ENCODE data around the gene RNU6-9.

- TF ChIP-seq CTCF (IDR thresholded peaks at IDR 0.05) (no peak), POLR2A (IDR thresholded peaks at IDR 0.05) (no peak)
These were observed 4.5 kb upstream of the RNU6-9 start for GRCh38 chr19:888581-889385.
